ENCODE results near the gene MRPL40.

Gene MRPL40

DNA sequence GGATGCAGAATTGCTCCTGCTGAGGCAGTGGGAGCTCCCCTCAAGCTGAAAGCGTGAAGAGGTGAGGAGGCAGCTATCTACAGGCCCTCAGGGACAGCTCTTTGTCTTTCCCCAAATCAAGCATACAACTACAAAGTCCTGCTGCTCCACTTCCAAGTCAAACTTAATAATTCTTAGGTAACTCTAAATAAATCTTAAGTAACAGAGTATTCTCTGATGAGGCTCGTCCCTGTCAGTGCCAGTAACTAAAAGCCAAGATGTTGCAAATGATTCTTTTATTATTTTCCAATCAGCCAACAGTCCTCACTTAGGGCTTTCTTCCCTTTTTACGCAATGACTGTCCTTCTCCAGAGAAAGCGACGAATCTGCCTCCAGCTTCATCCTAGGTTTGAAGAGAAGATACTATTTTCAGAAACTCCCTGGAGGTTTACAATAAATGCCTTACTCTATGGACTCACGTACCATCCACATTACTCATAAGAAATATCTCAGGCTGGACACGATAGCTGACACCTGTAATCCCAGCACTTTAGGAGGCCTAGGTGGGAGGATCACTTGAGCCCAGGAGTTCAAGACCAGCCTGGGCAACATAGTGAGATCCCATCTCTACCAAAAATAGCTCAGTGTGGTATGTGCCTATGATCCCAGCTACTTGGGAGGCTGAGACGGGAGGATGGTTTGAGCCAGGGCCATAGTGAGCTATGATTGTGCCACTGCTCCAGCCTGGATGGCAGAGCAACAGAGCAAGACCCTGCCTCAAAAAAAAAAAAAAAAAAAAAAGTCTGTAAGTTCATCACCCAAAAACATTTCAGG, 18.2 kb downstream of the MRPL40 start:
- DNase-seq: no peak
- in situ Hi-C loops (cut with HindIII; ENCODE audit: low pct_ligation_motif_present, low sequenced_read_pairs): no loop called here
- Histone ChIP-seq H3K36me3 (replicated peaks) (peaks cover 60% of the 10 kb centered on the region), H3K27me3 (replicated peaks) (no peaks in the 10 kb centered on the region), H3K27ac (no peak overlapping the region), H3K4me3 (ENCODE audit: low read depth, low read length) (no peak overlapping the region)
- no peak for TF ChIP-seq CTCF (IDR thresholded peaks at IDR 0.05; ENCODE audit: low read depth, low read length, missing control alignments)

- Histone ChIP-seq H3K36me3 (replicated peaks) (peaks cover 65% of the 10 kb centered on the region), H3K27ac (no peak overlapping the region), H3K27me3 (replicated peaks) (no peaks in the 10 kb centered on the region), H3K4me3 (ENCODE audit: low read depth, low read length) (no peak overlapping the region)
- no peak for TF ChIP-seq CTCF (IDR thresholded peaks at IDR 0.05; ENCODE audit: low read depth, low read length, missing control alignments)
- in situ Hi-C loops (cut with HindIII; ENCODE audit: low pct_ligation_motif_present, low sequenced_read_pairs): no loop called here
- DNase-seq: no peak
Measured at GRCh38 chr22:19451570-19451969, 19.2 kb downstream of the MRPL40 start.

GRCh38 chr22:19453718-19454117, 21.4 kb downstream of the MRPL40 start:
- no peak overlapping the region for H3K4me3 ChIP-seq (ENCODE audit: low read depth, low read length)
- no peaks in the 10 kb centered on the region for H3K27me3 ChIP-seq (replicated peaks)
- peaks cover 81% of the 10 kb centered on the region for H3K36me3 ChIP-seq (replicated peaks)
- no peak for DNase-seq
- no peak for TF ChIP-seq CTCF (IDR thresholded peaks at IDR 0.05; ENCODE audit: low read depth, low read length, missing control alignments)
- H3K27ac ChIP-seq: no peak overlapping the region
- in situ Hi-C loops (cut with HindIII; ENCODE audit: low pct_ligation_motif_present, low sequenced_read_pairs): no loop called here

DNA sequence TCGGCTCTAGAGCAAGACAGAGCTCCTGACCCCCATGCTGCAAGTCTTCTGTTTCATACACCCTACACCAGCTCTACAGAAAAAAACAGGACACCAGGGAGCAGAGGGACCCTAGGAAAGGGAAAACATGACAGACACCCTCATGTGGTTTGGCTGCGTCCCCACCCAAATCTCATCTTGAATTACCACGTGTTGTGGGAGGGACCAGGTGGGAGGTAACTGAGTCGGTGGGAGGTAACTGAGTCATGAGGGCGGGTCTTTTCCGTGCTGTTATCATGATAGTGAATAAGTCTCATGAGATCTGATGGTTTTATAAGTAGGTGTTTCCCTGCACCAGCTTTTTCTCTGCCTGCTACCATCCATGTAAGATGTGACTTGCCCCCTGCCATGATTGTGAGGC, 21.8 kb downstream of the MRPL40 start:
- no peak overlapping the region for H3K4me3 ChIP-seq (ENCODE audit: low read depth, low read length)
- no peak for TF ChIP-seq CTCF (IDR thresholded peaks at IDR 0.05; ENCODE audit: low read depth, low read length, missing control alignments)
- DNase-seq: no peak
- H3K27ac ChIP-seq: no peak overlapping the region
- no peaks in the 10 kb centered on the region for H3K27me3 ChIP-seq (replicated peaks)
- H3K36me3 ChIP-seq (replicated peaks): peaks cover 77% of the 10 kb centered on the region
- in situ Hi-C loops (cut with HindIII; ENCODE audit: low pct_ligation_motif_present, low sequenced_read_pairs): no loop called here

DNA sequence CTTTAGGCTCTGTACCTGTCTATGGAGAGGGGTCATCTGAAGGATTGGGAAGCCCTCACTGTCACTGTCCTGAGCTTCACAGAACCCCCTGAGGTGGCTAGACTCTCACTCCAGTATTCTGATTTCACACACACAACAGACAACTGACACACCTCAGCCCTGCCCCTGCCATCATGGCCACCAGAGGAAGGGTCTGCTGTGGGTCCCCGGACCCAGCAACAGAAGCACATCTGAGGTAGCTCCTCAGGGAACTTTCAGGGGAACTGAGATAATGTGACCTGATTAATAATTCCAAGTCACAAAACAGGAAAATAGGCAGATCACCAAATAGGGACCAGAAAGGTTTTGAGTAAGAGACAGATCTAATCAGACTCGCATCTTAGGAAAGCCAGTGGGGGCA, 22.7 kb downstream of the MRPL40 start:
- no peak for DNase-seq
- Histone ChIP-seq H3K4me3 (ENCODE audit: low read depth, low read length) (no peak overlapping the region), H3K27ac (no peak overlapping the region), H3K36me3 (replicated peaks) (peaks cover 76% of the 10 kb centered on the region), H3K27me3 (replicated peaks) (no peaks in the 10 kb centered on the region)
- no peak for TF ChIP-seq CTCF (IDR thresholded peaks at IDR 0.05; ENCODE audit: low read depth, low read length, missing control alignments)
- in situ Hi-C loops (cut with HindIII; ENCODE audit: low pct_ligation_motif_present, low sequenced_read_pairs): no loop called here
